Measurements from ENCODE around the gene UGT1A1.

The UGT1A1 gene

DNA sequence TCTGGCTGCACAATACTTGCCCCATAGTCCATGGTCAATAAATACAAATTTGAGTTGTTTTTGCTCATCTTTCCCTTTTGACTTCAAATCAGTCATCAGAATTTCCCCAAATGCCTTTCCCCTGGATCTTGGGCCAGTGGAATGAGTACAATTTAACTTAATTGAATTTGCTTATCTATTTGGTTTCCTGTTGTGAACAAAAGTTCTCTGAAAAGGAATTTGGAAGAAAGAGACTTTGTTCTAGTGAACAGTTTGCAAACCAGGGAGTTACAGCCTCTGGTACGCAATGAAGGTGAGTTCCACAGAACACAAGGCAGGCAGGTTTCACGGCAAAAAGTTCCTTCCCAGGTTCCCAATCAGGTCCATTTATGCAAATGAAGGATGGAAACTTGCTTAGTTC lies 1.2 kb upstream of the UGT1A1 start:
- no peak for DNase-seq

DNA sequence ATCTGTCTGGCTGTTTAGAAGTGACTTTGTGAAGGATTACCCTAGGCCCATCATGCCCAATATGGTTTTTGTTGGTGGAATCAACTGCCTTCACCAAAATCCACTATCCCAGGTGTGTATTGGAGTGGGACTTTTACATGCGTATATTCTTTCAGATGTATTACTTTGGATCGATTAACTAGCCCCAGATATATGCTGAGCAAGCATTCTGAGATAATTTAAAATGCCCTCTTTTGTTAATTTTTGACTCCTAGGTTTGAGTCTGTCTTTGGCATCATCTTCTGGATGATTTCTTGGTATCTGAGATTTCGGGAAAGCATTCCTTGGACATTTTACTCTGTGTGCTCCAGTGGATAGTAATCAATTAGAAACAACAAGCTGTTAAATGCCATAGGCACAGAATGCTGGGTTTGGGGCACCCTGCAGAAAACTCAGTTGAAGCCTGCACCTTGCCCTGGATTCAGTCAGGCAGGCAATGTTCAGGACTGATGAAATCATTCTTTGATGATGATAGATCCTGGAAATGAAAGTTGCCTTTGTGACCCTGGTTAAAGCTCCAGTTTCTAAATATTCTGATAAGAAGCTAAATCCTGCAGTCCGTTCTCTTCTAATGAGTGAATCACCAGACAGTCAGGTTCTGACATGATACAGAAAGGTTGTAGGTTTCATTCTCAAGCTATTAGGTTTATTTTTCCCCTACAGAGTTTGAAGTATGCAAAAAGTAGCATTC lies 1.1 kb downstream of the UGT1A1 start:
- no peak for DNase-seq

DNA sequence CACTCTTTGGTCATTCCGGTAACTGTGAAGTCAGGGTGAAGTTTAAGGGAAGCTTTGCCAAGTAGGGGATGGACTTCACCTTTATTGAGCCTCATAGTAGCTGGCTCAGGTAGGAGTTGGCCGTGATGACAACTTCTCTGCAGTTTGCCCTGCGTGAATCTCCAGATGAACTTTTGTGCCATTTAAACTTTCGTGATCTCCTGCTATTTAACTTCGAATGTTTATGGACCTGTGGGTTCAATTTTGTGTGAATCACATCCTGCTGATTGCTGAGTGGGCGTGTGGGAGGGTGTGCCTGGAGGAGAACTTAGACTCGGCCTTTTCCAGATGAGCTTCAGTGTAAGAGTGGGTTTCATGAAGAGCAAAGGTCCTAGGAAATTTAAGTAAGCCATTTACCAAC lies 4.2 kb downstream of the UGT1A1 start:
- peak; percentile 50 for DNase-seq

DNA sequence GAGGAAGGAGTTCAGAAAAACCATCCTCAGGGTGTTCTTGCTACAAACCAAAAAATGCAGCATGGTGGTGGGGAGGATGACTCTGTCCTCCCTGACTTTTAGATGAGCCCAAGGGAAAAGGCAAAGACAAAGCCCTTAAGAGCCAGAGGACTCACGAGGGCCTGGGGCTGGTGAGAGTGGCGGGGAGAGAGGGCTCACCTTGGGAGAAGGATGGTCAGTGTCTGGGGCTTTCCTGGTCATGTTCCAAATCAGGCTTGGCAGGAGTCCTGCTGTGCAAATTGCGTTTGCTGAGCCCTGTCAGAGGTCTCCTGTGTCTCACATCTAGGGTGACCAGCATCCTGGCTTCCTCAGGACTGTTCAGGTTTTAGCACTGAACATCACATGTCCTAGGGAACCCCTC lies 4.7 kb downstream of the UGT1A1 start:
- DNase-seq = no peak

DNA sequence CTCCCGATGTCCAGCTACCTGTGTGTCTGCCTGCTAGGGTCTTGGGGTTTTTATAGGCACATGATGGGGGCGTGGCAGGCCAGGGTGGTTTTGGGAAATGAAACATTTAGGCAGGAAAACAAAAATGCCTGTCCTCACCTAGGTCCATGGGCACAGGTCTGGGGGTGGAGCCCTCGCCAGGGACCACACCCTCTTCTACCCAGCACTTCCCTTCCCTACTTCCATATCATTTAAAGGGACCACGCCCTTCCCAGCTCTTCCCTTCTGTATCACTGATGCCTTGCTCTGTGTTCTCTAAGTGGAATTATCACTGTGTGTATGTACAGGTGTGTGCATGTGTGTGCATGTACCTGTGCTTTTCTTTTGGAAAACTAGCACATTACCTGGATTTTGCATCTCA lies 6.3 kb downstream of the UGT1A1 start:
- no peak for DNase-seq

DNA sequence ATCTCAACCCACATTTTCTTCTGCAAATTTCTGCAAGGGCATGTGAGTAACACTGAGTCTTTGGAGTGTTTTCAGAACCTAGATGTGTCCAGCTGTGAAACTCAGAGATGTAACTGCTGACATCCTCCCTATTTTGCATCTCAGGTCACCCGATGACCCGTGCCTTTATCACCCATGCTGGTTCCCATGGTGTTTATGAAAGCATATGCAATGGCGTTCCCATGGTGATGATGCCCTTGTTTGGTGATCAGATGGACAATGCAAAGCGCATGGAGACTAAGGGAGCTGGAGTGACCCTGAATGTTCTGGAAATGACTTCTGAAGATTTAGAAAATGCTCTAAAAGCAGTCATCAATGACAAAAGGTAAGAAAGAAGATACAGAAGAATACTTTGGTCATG lies 8.0 kb downstream of the UGT1A1 start:
- no peak for DNase-seq

DNA sequence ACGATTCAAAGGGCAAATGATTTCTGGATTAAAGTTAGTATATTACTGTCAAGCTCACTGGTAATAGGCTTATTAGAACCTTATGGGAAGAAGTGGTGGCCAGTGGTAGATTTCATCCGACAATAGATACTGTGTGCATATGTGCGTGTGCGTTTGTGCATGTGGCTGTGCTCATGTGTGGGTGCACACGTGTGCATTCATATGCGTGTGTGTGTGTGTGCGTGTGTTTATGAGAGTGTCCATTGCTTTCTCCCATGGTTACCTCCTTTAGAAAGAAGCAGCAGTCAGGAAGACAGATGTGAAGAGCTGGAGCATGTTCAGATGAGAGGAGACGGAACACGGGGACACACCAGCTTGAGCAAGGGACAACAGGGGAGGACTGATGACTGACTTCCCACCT lies 9.2 kb downstream of the UGT1A1 start:
- no peak for DNase-seq

DNA sequence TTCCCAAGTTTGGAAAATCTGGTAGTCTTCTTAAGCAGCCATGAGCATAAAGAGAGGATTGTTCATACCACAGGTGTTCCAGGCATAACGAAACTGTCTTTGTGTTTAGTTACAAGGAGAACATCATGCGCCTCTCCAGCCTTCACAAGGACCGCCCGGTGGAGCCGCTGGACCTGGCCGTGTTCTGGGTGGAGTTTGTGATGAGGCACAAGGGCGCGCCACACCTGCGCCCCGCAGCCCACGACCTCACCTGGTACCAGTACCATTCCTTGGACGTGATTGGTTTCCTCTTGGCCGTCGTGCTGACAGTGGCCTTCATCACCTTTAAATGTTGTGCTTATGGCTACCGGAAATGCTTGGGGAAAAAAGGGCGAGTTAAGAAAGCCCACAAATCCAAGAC lies 12.1 kb downstream of the UGT1A1 start:
- DNase-seq = no peak

DNA sequence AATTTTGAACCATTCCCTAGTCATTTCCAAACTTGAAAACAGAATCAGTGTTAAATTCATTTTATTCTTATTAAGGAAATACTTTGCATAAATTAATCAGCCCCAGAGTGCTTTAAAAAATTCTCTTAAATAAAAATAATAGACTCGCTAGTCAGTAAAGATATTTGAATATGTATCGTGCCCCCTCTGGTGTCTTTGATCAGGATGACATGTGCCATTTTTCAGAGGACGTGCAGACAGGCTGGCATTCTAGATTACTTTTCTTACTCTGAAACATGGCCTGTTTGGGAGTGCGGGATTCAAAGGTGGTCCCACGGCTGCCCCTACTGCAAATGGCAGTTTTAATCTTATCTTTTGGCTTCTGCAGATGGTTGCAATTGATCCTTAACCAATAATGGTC lies 12.5 kb downstream of the UGT1A1 start:
- DNase-seq = no peak

DNA sequence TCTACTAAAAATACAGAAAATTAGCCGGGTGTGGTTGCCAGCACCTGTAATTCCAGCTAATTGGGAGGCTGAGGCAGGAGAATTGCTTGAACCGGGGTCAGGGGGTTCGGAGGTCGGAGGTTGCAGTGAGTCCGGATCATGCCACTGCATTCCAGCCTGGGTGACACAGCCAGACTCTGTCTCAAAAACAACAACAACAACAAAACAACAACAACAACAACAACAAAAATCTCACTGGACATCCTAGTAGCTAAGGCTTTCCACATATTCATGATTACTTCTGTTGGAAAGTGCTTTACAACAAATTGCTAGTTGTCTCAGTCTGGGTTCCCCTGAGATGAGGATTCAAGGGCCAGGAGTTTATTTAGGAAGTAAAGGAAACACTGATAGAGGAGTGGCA lies 13.8 kb downstream of the UGT1A1 start:
- no peak for DNase-seq

DNA sequence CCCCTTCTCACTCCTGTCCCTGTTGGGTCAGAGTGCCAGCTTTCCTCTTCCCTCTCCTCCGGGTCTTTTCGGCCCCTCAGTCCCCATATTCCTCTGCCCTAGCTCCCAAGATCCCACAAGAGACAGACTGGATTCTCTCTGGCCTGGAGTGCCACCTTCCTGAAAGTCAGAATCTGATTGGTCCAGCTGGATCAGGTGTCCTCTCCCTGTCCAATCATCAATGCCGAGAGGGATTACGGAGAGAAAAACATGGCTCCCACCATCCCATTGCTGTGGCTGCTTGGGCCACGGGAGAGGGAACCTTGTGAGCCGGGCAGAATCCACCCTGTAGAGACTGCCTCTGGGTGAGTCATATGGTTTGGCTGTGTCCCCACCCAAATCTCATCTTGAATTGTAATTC lies 15.3 kb downstream of the UGT1A1 start:
- no peak for DNase-seq

DNA sequence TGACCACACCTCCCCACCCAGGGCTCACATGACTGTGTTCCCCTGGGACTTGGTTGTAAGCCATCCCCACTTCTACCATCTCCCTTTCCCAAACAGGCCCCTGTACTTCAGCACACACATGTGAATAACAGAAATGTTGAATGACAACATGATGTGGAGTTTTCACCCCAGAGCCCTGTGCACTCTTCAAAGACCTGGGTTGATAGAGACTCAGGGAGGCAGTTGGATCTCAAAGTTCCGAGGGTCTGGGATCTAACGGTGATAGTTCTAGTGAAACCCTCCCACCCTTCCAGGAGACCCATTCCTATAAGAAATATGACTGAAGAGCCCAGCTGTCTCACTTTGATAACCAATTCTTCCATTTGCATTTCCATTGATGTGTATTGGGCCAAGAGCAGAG lies 18.0 kb downstream of the UGT1A1 start, which contains the start of gene MROH2A:
Gene MROH2A, plus strand, starts transcription at position 301 of the 400 bp plus-strand sequence. CDS start 1,029 bp downstream, outside the sequence.
- no peak for DNase-seq

DNA sequence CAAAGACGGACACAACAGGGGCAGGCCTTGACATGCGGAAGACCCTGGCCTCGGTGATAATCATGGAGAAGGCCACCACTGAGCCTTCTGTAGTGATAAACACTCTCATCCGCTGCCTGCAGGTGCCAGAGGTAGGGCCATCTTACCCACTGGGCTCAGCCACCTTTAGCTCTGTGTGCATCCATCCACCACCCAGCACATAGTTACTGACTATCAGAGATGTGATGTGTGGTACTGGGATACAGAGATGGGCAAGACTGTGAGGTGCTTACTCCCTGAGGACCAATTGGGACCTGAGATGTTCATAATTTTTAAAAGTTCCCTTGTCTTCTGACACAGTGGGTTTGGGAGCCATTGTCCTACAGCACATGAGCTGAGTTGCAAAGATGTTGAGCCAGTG lies 19.7 kb downstream of the UGT1A1 start:
- no peak for DNase-seq

DNA sequence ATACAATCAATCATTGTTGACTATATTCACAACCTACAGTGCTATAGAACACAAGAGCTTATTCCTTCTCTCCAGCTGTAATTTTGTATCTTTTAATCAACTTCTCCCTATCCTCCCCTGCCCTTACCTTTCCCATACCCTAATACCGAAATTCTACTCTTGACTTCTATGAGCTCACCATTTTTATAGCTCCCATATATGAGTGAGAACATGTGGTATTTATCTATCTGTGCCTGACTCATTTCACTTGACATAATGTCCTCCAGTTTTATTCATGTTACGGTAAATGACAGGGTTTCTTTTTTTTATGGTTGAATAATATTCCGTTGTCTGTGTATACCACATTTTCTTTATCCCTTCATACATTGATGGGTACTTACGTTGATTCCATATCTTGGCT lies 20.7 kb downstream of the UGT1A1 start:
- no peak for DNase-seq

DNA sequence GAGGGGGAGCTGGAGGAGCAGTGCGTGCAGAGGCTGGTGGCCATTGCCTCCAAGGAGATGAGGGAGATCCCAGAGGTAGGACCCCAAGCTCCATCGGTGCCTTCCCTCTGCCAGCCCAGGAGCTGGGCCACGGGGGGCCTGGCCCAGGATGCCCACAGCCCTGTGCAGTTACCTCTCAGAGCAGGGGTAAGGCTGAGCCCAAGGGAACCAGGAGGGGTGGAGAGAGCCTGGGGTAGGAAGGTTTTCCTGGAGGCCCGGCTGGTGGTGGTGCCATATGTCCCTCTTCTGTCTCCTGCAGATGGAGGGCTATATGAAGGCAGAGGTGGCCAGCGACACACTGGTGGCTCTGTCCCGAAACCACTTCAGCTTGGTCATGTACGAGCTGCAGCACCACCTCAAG lies 29.5 kb downstream of the UGT1A1 start:
- DNase-seq = no peak

DNA sequence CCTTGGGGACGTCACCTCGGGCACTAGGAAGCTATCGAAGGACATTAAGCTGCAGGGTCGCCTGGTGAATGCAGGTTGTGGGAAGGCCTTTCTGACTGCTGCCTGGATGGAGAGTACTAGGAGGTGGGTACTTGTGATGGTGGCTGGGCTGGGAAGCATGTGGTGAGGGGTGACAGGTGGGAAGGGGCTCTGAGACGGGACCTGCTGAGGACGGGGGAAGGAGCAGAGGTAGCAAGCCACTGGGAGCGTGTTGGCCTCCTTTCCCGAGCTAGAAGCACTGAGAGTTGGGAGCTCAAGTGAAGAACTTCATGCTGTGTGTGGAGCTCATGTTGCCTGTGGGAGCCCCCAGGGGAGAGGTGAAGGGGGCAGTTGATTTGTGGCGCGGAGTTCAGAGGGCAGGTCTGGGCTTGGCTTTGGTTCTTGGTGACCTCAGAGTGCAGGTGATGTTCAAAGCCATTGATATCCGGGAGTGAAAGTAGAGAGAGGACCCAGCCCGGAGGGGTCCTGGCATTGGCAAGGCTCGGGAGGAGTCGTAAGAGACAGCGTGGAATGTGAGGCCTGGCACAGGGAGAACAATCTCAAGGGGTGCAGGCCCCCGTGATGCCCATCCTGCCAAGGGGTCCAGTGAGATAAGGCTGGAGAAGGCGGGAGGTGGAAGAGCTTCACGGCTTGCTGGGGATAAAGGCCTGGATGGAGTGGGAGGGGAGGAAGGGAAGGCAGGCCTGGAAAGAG lies 31.2 kb downstream of the UGT1A1 start:
- DNase-seq = no peak

DNA sequence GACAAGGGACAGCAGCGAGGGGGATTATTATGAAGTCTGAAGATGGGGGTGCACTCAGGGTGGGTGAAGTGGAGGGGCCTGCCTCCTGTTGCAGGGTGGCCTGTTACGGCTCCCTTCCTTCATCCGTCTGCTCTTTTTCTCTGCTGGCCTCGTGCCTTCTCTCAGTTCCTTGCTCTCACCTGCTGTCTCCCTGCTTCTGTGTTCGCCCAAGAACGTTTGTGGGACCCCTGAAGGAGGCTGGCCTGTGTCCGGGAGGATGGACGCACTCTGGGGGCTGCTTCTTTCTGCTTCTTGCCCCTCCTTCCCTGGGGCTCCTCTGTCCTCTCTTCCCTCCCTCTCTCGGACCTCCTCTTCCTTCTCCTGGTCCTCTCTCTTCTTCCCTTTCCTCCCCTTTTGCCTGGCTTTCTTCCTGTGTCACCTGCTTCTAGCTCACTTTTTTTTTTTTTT lies 31.8 kb downstream of the UGT1A1 start:
- no peak for DNase-seq

DNA sequence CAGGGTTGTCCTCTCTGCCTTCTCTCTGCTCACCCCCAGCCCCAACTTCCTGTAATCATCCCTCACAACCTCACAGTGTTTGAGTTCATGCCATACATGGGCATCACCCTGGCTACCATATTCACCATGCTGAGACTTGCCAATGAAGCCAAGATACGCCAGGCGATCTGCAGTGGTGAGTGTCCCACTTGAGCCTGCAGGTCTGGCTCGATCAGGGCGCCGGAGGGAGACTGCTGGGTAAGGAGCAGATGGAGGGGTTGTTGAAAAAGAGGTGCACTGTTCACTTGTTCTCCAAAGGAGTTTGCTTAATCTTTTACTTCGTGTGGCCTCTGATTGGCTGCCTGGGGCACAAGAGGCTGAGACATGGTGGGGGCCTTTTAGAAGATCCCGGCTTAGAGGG lies 32.6 kb downstream of the UGT1A1 start:
- DNase-seq = no peak

DNA sequence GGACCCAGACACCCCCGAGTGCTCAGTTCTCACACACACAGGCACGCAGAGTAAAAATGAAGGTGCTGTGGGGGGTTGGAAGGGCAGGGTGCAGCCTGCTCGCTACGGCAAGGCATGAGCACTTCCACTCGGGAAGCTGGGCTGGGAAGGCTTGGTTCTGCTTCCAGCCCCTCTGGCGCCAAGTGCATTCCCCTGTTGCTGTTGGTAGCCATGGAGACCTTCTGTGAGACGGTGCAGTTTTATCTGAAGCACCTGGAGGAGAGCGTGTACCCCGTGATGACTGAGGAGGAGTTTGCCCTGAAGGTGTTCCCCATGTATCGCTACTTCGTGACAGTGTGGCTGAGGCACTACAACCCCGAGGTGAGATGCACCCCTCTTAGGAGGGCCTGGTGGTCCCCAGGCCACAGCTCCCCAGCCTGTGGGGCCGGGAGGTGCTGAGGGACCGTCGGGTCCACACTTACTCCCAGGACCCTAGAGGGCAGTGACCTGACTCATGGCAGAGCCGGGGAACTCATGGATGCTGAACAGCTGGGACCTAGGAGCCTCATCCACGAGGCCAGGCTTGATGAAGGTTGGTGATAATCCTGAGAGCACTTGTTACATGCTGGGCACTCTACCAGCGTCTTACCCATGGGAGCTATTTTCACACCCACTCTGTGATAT lies 33.5 kb downstream of the UGT1A1 start:
- no peak for DNase-seq

DNA sequence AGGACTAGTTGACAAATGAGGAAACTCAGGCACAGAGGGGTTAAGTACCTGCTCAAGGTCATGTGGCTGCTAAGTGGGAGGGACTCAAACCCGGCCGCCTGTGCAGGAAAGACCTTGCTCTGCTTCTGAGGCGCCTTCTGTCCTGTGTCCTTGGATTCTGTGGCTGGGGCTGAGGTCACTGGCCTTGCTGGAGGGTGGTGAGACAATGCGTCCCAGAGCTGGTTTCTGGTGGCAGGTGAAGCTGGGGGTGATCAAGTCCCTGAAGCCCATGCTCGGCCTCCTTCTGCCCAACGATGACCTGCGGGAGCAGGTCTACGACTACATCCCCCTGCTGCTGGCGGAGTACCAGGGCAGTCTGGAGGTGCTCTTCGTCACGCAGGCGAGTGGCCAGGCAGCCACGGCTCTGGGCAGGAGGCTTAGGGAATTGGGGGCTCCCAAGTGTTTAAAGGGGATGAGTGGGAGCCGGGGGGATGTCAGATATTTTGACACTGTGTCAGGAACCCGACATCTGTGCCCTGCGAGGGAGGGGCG lies 34.1 kb downstream of the UGT1A1 start:
- no peak for DNase-seq

DNA sequence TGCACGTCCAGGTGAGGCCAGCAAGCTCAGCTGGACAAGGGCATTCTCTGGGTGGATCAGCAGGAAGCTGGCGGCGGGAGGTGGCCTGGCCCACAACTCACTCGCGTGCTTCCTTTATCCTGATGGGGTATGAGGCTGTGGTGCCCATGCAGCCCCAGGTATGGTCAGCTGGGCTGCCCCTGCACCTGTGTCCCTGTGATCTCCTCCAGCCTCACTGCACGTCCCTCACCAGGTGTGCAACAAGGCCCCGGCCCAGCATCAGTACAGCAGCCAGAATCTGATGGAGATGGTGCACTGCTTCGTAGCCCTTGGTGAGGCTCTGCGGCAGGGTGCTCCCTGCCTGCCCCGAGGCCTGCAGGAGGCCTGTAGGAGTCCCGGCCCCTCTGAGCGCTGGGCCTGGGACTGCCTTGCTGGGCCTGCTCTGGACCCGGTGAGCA lies 35.7 kb downstream of the UGT1A1 start:
- DNase-seq = no peak

DNA sequence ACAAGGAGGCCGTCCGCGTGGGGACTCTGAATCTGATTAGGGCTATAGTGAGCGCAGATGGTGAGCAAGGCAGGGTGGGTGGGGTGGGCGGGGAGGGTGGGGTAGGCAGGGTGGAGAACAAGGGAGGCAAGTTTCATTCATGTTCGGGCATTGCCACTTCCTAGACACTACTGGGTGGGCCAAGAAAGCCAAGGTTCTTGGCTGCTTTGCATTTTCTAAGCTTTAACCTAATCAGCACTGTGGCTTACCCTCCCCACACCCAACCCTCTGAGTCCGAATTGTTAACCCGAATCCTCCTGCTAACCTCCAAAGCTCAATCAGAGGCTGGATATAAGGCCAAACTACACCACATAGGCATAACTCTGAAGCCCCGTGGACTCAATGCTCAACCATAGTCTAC lies 36.2 kb downstream of the UGT1A1 start:
- no peak for DNase-seq

DNA sequence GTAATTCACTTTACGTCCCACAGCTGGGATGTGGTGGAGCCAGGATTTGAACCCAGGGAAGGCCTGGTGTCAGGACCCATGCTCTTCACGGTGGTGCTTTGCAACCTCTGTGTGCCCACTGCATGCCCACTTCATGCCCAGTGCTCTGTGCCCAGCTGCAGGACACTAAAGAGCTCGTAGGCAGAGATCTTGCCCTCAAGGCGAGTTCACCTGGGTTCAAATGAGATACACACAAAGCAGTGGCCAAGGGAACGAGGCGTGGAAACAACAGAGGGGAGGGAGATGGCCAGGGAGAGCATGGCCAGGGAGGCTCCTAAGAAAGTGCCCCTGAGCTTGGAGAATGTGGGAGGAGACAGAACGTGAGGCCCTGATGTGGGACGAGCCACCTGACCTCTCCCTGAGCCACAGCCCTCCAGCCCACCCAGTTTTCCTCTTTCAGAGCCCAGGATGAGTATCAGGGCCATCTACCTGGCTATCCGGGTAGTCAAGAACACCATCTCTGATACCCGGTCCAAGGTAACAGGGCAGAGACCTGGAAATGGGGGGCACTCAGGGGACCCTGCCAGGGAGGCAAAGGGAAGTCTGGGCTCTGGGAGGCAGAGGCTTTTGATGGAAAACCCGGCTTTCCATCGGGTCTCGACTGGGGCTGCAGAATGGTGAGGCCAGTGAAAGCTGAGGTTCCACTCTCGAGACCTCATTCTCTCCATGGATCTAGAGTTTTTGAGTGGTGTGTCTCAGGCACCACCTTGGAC lies 38.4 kb downstream of the UGT1A1 start:
- no peak for DNase-seq

Data from EL (cell line).